NCI-H1048 (cell line): ENCODE measurements around the gene EIF4E2.
"Not testable (repeated sequence)": the region's sequence is repeated elsewhere in the genome, so short reads cannot be mapped to it uniquely, and the experiment has no call there.

Experiments
- DNase-seq: peaks from one replicate; lab custom pipeline; 2025; lab: John Stamatoyannopoulos, UW

EIF4E2 gene

DNA sequence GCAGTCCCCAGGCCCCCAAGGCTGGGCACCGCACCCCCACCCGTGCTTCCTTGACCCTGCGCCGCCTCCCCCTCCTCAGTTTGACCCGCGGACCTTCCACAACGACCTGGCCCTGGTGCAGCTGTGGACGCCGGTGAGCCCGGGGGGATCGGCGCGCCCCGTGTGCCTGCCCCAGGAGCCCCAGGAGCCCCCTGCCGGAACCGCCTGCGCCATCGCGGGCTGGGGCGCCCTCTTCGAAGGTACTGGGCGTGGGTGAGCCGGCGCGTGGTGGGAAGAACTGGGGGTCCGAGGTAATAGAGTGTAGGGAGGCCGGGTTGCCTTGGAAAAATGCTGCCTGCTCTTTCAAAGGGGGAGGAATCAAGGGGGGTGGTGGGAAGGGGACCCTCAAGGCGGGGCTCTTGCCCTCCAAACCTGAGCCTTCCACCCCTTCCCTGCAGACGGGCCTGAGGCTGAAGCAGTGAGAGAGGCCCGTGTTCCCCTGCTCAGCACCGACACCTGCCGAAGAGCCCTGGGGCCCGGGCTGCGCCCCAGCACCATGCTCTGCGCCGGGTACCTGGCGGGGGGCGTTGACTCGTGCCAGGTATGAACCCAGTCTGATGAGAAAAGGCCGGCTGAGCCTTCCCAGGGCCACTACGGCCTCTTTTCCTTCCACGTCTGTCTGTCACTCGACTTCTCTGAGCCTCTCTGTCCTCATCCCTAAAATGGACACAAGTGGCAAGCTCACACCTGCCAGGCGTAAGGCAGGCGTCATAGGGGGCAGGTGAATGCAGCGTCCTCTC, 27.7 kb upstream of the EIF4E2 start:
- DNase-seq = no peak

DNA sequence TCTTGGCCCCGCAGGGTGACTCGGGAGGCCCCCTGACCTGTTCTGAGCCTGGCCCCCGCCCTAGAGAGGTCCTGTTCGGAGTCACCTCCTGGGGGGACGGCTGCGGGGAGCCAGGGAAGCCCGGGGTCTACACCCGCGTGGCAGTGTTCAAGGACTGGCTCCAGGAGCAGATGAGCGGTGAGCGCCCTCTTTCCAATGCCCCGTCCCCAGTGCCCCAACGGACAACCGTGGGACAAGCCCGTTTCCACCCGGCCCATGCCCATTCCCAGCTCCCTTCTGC, 27.1 kb upstream of the EIF4E2 start:
- DNase-seq = no peak

DNA sequence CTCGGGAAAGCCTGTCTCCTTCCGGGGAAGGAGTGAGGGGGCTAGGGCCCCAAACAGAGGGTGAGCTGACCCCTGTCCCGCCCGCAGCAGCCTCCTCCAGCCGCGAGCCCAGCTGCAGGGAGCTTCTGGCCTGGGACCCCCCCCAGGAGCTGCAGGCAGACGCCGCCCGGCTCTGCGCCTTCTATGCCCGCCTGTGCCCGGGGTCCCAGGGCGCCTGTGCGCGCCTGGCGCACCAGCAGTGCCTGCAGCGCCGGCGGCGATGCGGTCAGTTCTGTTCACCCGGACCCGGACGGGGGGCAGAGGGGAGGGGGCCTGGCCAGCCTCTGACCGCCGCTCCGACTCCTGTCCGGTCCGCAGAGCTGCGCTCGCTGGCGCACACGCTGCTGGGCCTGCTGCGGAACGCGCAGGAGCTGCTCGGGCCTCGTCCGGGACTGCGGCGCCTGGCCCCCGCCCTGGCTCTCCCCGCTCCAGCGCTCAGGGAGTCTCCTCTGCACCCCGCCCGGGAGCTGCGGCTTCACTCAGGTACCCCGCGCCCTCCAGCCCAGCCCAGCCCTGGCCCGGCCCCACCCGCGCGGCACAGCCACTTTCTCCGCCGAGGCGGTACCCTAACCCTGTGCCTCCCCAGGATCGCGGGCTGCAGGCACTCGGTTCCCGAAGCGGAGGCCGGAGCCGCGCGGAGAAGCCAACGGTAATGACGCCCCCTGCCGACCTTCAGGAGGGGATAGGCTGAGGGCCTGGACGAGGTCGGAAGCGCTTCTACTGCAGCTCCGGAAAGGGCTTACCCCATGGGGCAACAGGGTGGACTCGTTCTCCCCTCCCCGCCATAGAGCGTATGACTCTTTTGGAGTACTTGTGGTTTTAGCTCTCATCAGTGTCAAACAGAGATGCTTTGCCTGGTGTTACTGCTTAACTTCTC, 26.5 kb upstream of the EIF4E2 start:
- no peak for DNase-seq

DNA sequence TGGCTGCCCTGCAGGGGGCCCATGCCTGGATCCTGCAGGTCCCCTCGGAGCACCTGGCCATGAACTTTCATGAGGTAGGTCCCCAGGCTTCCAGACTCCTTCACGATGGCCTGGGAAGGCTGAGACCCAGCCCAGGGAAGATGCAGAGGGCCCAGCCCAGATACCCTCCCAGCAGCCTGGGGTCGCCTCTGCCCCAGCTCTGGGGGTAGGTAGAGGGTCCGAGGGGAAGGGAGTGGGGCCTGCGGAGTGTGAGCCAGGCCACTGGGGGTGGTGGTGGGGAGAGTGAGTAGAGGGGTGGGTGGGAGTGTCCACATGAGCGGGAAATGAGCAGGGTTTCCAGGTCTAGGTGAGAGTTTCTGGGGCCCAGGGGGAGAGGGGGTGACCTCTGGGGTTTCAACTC, 25.7 kb upstream of the EIF4E2 start:
- no peak for DNase-seq

DNA sequence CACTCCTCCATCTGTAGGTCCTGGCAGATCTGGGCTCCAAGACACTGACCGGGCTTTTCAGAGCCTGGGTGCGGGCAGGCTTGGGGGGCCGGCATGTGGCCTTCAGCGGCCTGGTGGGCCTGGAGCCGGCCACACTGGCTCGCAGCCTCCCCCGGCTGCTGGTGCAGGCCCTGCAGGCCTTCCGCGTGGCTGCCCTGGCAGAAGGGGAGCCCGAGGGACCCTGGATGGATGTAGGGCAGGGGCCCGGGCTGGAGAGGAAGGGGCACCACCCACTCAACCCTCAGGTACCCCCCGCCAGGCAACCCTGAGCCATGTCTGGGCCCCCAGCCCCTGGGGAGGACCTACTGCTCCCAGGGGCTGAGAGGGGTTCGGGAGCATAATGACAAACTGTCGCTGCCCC, 25.3 kb upstream of the EIF4E2 start:
- DNase-seq = no peak

DNA sequence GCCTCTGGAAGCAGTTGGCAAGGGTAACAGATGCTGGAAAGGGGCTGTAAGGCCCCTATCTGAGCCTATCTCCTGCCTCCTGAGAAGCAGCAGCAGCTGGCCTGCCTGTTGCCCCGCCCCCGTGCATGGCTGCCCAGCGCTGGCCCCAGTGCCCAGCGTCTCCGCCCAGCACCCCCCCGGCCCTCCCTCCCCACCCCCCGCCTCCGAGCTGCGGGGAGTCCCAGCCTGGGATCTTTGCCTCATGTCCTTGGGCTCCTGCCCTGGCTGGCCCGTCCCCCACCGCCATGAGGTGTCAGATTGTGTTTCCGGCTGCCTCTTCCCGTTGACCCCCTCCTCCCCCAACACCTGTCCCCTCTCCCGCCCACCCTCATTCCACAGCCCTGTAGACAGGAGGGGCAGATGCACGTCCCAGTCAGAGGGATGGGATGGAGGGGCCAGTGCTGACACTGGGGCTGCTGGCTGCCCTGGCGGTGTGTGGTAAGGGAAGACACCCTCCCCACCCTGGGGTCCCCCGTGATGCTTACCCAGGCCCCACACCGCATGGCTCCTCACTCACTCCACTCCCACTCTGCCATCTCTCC, 24.6 kb upstream of the EIF4E2 start, which contains the start of gene CHRND:
TSS of gene CHRND (plus strand) at position 370 of the 581 bp plus-strand sequence. CDS start at position 426, 56 bp downstream.
- no peak for DNase-seq

DNA sequence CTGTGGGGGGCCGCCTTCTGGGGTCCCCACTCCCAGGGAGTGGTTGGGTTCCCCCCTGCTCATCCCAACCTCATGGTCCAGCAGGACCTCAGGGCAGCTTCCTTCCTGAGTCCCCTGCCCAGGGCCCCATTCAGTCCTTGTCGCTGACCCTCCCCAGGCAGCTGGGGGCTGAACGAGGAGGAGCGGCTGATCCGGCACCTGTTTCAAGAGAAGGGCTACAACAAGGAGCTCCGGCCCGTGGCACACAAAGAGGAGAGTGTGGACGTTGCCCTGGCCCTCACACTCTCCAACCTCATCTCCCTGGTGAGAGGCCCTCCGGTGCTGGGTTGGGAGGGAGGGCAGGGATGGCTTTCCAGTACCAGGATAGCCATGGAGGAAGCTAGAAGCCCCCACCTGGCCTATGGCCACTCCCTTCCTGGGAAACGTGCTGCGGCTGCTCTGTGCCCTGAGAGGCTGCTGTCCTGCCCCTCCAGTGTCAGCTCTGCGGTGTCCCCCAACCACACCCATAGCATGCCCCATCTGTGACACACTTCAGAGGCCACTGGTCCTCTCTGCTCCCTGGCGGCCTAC, 24.0 kb upstream of the EIF4E2 start:
- no peak for DNase-seq

DNA sequence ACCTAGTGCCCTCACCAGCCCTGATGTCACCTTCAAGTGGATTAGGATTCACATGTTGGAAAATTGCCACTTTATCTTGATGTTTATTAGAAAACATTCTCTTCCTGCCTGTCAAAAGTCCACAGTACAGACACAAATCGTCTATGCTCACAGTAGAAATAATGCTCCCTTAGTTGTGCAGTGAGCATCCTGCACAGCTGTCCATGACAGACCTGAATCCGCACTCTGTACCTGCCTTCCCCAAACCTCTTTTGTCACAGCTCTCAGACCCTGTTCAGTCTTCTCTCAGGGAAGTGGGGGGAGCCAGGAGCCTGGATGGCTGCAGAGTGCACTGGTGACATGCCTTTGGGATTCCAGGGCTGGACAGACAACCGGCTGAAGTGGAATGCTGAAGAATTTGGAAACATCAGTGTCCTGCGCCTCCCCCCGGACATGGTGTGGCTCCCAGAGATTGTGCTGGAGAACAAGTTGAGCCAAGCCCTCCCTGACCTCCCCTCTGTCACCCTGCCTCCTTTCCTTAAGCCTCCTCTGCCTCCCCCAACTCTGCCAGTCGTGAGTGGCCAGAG, 22.5 kb upstream of the EIF4E2 start:
- no peak for DNase-seq

DNA sequence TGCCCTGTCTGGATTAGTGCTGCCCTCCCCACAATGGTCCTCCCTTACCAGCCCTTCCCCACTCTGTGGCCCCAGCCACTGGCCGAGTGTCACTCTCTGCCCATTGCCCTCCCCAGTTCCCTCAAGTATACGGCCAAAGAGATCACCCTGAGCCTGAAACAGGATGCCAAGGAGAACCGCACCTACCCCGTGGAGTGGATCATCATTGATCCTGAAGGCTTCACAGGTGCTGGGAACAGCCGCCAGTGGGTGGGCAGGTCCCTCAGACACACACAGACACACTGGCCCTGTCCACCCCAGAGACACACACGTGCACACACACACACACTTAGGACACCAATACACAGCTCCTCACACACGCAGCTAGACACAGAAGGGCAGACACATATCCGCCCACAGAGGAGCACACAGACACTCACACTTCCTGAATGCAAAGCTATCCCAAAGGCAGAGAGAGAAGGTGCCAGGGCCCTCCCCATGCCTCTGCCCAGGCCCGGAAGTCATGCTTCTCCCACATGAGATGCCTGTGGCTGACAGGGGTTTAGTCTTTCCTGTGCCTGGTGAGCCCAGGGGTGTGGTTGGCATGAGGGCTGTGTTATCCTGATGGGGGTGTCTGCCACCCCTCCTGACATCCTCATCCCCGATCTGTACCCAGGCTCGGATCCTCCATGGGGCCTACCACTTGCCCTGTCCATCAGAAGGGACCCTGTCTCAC, 21.6 kb upstream of the EIF4E2 start:
- DNase-seq = no peak

DNA sequence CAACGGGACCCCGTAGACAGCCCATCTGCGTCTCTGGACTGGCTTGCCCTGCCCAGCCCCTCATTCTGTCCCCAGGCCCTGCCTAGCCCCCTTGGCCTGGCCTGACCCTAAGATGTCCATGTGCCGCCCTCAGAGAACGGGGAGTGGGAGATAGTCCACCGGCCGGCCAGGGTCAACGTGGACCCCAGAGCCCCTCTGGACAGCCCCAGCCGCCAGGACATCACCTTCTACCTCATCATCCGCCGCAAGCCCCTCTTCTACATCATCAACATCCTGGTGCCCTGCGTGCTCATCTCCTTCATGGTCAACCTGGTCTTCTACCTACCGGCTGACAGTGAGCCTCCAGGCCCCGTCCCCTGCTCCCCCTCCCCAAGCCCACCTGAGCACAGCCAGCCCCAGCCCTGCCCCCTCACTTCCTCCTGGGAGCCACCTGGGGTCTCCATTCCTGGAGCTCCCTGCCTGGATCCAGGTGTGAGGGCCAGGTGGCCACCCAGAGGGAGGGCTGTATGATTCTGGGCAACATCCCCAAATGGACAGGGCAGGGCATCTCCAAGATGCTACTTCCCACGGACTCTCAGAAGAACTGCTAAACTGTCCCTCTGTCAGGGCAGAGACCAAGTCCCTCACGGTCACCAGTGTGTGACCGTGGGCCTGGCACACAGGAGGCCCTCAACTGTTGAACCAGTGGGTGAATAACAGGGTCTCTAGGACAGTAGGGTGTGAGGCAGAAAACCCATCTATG, 20.5 kb upstream of the EIF4E2 start:
- DNase-seq = no peak

DNA sequence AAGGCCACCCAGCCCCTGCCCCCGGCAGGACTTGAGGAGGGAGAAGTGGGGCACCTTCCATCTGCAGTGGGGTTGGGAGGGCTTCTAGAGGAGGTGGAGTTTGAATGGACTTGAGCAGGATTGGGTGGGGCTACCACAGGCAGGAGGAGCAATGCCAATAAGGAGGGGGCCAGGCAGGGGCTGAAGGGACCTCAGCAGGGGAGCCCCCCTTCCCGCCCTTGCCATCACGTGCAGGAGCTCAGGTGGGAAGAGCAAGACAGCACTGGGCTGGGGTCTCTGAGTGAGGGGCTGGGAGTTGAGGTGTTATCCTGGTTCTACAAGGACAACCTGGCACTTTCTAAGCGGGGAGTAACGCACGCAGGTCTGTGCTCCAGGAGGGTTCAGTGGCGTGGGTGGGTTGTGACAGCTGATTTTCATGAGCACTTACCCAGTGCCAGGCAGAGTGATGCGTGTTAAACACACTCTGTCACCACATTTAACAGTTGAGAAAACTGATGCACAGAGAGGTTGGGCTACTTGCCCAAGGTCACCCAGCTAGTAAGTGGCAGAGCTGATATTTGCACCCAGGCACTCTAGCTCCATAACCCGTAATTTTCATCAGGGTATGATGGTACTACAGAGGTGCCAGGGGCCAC, 19.7 kb upstream of the EIF4E2 start:
- DNase-seq = no peak

DNA sequence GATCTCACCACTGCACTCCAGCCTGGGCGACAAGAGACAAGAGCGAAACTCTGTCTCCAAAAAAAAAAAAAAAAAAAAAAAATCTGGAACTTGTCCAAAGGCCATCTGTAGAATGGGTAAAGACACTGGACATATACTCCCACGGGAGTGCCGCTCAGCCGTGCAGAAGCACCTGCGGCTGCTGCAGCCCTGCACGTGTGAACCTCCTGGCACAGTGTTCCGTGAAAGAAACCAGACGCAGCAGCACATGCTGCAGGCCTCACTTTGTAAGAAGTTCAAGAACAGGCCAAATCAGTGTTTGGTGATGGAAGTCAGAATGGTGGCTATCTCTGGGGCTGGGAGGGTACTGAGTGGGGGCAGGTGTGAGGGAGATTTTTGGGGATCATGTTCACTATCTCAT, 18.1 kb upstream of the EIF4E2 start:
- DNase-seq = no peak

DNA sequence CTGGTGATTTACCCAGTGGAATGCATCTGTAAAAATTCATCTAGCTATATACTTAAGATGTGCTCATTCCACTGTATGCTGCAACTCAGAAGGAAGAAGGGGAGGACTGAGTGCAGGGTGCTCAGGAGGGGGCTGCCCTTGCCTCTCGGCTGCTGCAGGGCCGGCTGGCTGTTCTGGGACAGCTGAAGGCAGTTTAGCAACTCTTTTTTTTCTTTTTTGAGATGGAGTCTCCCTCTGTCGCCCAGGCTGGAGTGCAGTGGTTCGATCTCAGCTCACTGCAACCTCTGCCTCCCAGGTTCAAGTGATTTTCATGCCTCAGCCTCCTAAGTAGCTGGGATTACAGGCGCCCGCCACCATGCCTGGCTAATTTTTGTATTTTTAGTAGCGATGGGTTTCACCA, 17.7 kb upstream of the EIF4E2 start:
- not testable (repeated sequence) for DNase-seq

DNA sequence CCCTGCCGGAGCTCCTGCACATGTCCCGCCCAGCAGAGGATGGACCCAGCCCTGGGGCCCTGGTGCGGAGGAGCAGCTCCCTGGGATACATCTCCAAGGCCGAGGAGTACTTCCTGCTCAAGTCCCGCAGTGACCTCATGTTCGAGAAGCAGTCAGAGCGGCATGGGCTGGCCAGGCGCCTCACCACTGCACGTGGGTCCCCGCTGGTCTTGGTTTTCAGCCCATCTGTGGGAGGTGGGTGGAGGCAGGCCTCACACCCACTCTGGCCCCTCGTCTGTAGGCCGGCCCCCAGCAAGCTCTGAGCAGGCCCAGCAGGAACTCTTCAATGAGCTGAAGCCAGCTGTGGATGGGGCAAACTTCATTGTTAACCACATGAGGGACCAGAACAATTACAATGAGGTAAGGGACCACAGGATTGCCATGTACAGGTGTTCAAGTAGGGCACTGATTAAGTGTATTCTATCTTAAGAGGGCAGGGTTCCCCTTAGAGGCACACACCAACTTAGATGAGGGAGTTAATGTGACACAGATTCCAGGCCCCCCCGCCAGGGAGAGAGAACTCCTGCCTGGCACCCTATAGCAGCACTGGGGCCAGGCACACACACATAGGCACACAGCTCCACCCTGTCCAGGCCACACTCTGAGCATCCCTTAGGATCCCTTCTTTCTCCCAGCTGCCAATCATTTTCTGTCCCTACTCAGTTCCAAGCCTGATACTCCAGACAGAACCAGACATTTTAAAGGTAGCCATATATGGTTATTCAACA, 16.4 kb upstream of the EIF4E2 start:
- no peak for DNase-seq

DNA sequence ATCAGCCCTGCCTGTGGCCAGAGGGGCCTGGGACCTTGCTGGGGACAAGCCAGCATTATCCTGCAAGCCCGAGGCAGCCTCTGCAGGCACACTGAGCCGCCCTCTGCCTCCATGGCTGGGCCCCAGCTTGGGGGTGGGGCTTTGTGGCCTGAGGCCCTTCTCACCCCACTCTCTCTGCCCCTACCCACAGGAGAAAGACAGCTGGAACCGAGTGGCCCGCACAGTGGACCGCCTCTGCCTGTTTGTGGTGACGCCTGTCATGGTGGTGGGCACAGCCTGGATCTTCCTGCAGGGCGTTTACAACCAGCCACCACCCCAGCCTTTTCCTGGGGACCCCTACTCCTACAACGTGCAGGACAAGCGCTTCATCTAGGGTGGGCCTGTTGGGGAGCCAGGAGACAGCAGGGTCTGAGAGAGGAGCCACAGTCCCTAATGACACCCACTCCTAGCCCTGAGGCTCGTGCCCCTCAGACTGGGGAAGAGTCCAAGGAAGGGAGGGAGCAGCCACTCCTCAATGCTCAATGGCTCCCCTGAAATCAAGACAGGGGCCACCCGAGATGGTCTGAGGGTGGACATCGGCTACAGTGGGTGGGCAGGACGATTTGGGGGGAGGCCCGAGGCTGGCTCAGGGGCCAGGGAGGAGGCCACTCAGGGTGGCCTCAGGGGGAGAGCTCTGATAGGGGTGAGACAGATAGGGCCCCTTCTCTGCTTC, 15.4 kb upstream of the EIF4E2 start:
- no peak for DNase-seq

DNA sequence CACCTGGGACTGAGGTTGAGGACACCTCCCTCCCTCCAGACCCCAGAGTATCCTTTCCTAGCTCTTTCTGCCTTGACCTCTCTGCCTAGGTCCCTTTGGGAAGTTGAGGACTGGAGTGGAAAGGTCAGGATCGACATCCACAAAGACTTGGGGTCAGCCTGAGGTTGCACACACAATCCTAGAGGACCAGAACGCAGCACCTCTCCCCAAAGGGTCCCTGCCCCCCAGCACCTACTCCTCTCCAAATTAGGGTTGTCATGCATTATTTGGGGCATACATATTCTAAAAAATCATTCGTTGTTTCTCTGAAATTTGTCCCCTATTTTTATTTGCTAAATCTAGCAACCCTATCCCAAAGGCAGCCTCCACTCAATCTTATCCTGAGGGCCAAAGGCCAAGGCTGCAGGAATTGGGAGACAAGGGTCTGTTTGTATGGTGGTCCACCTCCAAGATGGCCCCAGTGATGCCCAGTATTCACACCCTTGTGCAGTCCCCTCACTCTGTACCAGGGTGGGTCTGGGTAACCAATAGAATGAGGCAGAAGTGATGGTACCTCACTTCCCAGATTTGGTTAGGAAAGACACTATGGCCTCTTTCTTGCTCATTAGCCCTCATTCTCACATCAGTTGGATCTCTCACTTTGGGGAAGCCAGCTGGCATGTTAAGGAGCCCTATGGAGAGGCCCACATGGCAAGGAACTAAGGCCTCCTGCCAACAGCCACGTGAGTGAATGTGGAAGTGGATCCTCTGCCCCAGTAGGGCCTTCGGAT, 14.5 kb upstream of the EIF4E2 start:
- DNase-seq = no peak

DNA sequence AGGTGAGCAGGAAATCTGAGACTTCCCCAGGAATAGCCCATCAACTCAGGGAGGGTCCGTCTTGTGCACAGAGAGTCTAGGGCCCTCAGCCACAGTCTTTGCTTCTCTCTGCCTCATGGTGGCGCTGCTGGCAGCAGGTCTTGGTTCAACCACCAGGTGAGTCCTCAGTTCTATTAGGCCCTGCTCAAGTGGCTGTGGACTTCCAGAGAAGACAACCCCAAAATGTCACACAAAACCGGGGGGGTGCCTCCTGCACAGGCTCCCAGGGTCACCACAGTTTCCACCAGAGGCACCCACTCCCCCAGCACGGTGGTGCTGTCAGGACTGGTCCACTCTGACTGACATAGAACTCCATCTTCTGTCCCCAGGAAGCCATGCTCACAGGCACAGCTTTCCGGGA, 13.4 kb upstream of the EIF4E2 start:
- no peak for DNase-seq

DNA sequence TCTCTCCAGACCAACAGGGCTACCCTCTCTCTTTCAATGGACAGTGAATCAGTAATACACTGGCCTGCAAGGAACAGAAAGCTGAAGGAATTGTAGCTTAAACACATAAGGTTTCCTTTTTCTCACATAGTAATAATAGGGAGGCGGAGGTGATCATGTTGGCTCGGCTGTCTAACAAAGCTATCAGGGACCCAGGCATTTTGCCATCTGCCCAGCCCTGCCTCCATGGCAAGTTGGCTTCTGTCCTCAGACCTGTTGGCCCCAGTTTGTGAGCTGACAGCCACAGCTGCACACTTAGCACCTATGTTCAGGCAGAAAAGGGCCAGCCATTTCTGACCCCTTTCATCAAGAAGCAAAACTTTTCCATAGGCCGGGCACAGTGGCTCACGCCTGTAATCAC, 13.0 kb upstream of the EIF4E2 start:
- no peak for DNase-seq
